ENCODE measurements around the gene ICAM1.

Gene ICAM1

DNA sequence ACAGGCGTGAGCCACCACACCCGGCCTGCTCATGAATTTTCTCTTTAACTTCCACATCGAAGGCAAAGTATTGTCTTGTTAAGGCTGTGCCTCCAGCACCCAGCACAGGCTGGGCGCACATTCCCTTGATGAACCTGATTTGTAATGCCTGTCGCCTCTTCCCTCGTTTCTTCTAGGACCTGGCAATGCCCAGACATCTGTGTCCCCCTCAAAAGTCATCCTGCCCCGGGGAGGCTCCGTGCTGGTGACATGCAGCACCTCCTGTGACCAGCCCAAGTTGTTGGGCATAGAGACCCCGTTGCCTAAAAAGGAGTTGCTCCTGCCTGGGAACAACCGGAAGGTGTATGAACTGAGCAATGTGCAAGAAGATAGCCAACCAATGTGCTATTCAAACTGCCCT, 3.7 kb downstream of the ICAM1 start:
- TF ChIP-seq, protein P1, sequence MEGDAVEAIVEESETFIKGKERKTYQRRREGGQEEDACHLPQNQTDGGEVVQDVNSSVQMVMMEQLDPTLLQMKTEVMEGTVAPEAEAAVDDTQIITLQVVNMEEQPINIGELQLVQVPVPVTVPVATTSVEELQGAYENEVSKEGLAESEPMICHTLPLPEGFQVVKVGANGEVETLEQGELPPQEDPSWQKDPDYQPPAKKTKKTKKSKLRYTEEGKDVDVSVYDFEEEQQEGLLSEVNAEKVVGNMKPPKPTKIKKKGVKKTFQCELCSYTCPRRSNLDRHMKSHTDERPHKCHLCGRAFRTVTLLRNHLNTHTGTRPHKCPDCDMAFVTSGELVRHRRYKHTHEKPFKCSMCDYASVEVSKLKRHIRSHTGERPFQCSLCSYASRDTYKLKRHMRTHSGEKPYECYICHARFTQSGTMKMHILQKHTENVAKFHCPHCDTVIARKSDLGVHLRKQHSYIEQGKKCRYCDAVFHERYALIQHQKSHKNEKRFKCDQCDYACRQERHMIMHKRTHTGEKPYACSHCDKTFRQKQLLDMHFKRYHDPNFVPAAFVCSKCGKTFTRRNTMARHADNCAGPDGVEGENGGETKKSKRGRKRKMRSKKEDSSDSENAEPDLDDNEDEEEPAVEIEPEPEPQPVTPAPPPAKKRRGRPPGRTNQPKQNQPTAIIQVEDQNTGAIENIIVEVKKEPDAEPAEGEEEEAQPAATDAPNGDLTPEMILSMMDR (IDR thresholded peaks at IDR 0.05), result no peak

GRCh38 chr19:10277795-10278589, 7.1 kb downstream of the ICAM1 start:
- TF ChIP-seq, protein P1 (IDR thresholded peaks at IDR 0.05), result no peak

DNA sequence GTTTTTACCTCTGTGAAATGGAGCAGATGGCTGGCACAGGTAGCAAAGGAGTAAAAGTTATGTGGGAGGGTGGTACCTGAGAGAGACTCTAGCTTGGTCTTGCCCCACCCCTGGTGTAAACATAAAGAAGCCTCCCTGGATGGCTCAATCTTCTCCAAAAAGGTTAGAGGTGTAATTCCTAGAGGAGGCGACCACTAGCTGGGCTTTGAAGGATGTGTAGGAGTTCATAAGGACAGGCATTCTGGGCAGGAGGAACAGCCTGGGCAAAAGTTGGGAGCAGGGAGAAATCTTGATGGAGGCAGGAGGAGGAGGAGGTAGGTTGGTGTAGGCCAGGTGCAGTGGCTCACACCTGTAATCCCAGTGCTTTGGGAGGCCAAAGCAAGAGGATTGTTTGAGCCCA, 8.0 kb downstream of the ICAM1 start:
- TF ChIP-seq, protein P1 (IDR thresholded peaks at IDR 0.05), result no peak

DNA sequence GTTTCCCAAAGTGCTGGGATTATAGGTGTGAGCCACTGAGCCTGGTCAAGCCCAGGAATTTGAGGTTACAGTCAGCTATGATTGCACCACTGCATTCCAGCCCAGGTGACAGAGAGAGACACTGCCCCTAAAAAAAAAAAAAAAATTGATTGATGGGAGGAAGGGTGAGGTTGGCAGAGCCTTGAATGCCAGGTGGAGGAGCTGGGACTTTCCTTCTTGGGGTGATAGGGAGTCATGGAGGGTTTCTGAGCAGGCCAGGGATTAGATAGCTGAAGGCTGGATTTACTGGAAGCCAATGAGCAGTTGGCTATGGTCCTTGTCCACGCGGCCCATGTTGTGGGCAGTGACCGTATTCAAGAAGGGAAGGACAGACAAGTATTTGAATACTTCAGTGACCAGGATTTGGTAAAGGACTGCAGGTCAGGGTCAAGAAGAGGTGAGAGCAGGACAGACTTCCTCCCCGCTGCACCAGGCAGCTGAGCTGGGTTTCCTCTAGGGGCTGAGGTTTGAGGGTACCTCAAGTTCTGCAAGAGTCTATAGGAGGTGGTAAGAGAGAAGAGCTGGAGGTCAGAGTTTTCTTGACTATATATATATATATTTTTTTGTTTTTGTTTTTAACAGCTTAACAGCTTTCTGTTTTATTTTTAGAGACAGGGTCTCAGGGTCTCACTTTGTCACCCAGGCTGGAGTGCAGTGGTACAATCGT, 9.0 kb downstream of the ICAM1 start:
- TF ChIP-seq, protein P1 (IDR thresholded peaks at IDR 0.05), result no peak

DNA sequence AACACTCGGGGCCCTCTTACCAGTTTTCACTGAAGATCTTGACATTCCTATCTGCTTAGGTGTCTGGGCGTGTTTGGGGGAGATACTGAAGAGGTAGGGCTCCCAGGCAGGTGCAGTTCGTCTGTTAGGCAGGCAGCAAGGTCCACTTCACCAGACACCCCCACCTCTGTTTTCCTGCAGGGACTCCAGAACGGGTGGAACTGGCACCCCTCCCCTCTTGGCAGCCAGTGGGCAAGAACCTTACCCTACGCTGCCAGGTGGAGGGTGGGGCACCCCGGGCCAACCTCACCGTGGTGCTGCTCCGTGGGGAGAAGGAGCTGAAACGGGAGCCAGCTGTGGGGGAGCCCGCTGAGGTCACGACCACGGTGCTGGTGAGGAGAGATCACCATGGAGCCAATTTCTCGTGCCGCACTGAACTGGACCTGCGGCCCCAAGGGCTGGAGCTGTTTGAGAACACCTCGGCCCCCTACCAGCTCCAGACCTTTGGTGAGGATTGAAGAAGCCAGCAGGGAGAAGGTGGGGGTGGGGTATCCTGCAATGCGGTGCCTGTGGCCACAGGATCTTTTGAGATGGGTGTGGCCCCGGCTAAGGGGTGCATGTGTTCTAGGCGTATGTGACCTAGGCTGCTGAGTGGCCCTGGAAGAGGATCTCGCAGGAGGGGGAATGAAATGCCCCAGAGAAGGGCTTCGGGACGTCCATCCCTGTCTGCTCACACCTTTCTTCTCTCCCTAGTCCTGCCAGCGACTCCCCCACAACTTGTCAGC, 12.6 kb downstream of the ICAM1 start:
- TF ChIP-seq, protein P1 (IDR thresholded peaks at IDR 0.05), result no peak

- TF ChIP-seq, protein P1 (IDR thresholded peaks at IDR 0.05), result no peak
Measured at GRCh38 chr19:10284065-10284959, 13.4 kb downstream of the ICAM1 start.

DNA sequence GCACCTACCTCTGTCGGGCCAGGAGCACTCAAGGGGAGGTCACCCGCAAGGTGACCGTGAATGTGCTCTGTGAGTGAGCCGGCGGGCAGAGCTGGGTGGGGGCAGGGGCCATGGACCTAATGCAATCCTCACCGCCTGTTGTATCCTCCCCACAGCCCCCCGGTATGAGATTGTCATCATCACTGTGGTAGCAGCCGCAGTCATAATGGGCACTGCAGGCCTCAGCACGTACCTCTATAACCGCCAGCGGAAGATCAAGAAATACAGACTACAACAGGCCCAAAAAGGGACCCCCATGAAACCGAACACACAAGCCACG, 14.0 kb downstream of the ICAM1 start:
- TF ChIP-seq, protein P1 (IDR thresholded peaks at IDR 0.05), result no peak

All from LNCAP (cell line).